HepG2 (cell line): ENCODE results near the gene CCDC142. TPM values are rescaled to one million over a fixed set of nuclear protein-coding genes. Genes with fewer than 3 reads are reported as not detected.

Experiments used
- AGO2 ChIP-seq: fragments of 200-400 bp; formaldehyde crosslinking; optimal IDR thresholded peaks from 2 replicates; pipeline ENCODE3; 2017; ENCODE audit warnings: mild to moderate bottlenecking, low read depth, low read length, moderate library complexity
- ARNTL ChIP-seq: sonication (generic); formaldehyde crosslinking; IDR thresholded peaks from 2 replicates; pipeline ENCODE4 v1.4.0; 2020; ENCODE audit warnings: mild to moderate bottlenecking, missing genetic modification reagents
- HES4 ChIP-seq: sonication (generic); formaldehyde crosslinking; IDR thresholded peaks from 2 replicates; pipeline ENCODE4 v1.9.0; 2021; ENCODE audit warnings: mild to moderate bottlenecking, missing genetic modification reagents, borderline replicate concordance
- HNRNPLL ChIP-seq: fragments of 200-400 bp; formaldehyde crosslinking; IDR thresholded peaks from 2 replicates; pipeline ENCODE4 v1.6.1; 2017; ENCODE audit warnings: mild to moderate bottlenecking, low read depth, low read length; ENCODE audit not compliant: poor library complexity, severe bottlenecking
- HOXA3 ChIP-seq: sonication (generic); formaldehyde crosslinking; IDR thresholded peaks from 2 replicates; pipeline ENCODE4 v1.5.0; 2020; ENCODE audit warnings: missing genetic modification reagents
- NPAS2 ChIP-seq: sonication (generic); formaldehyde crosslinking; IDR thresholded peaks from 2 replicates; pipeline ENCODE4 v1.8.0; 2022; ENCODE audit warnings: mild to moderate bottlenecking, missing genetic modification reagents, borderline replicate concordance
- NR2F2 ChIP-seq: IDR thresholded peaks from 2 replicates; pipeline ENCODE4 v1.6.1; 2012; ENCODE audit warnings: low read depth, inconsistent platforms, borderline replicate concordance
- POLR2A ChIP-seq, 2 experiments: IDR thresholded peaks; 2 replicates each; pipeline ENCODE4 v1.6.1; 2011; ENCODE audit warnings: low read depth in 2 of 2, low read length in 2 of 2, mild to moderate bottlenecking in 1 of 2, moderate library complexity in 1 of 2; ENCODE audit not compliant: insufficient read depth in 1 of 2
- TRIM22 ChIP-seq: fragments of 450-650 bp; IDR thresholded peaks from 2 replicates; pipeline ENCODE4 v1.6.1; 2017
- ZBTB33 ChIP-seq: sonication (generic); formaldehyde crosslinking; IDR thresholded peaks from 2 replicates; pipeline ENCODE4 v1.4.0; 2020; ENCODE audit warnings: missing genetic modification reagents
- ZNF556 ChIP-seq: sonication (generic); formaldehyde crosslinking; IDR thresholded peaks from 2 replicates; pipeline ENCODE4 v1.4.0; 2020; ENCODE audit warnings: mild to moderate bottlenecking, missing genetic modification reagents, borderline replicate concordance
- polyA plus RNA-seq, 8 experiments: library from polyadenylated mRNA; depleted of rRNA in 3 of 8; stranded (reverse) in 7 of 8; unstranded in 1 of 8; fragments of >200 nt; fragmentation: Illumina TruSeq in 4 of 8; extraction: Trizol in 4 of 8; gene quantifications; 2 replicates each; pipeline versions ENCODE4 v1.2.1 to v1.2.3, GENCODE V29; 2011 to 2016; ENCODE audit warnings: low read depth in 4 of 8, missing spikeins in 1 of 8, mixed read lengths in 1 of 8; ENCODE audit not compliant: insufficient read depth in 1 of 8
- total RNA-seq, 5 experiments: library from RNA; depleted of rRNA; stranded (reverse); fragments of >200 nt; fragmentation: Illumina TruSeq; extraction: Trizol; gene quantifications; 2 replicates each; pipeline ENCODE4 v1.2.3, GENCODE V29; 2016; ENCODE audit warnings: low read depth in 1 of 5
- TF ChIP-seq, protein P1 (sequence below): sonication (generic); formaldehyde crosslinking; IDR thresholded peaks from 2 replicates; pipeline ENCODE4 v1.5.1; 2020; ENCODE audit warnings: mild to moderate bottlenecking, missing genetic modification reagents

The CCDC142 gene
- total and polyA plus RNA-seq, 2 of the 13 experiments (the other 11 are each of a cell fraction or from before 2014, with no cell fraction given) = 14.7 to 30.4 TPM

DNA sequence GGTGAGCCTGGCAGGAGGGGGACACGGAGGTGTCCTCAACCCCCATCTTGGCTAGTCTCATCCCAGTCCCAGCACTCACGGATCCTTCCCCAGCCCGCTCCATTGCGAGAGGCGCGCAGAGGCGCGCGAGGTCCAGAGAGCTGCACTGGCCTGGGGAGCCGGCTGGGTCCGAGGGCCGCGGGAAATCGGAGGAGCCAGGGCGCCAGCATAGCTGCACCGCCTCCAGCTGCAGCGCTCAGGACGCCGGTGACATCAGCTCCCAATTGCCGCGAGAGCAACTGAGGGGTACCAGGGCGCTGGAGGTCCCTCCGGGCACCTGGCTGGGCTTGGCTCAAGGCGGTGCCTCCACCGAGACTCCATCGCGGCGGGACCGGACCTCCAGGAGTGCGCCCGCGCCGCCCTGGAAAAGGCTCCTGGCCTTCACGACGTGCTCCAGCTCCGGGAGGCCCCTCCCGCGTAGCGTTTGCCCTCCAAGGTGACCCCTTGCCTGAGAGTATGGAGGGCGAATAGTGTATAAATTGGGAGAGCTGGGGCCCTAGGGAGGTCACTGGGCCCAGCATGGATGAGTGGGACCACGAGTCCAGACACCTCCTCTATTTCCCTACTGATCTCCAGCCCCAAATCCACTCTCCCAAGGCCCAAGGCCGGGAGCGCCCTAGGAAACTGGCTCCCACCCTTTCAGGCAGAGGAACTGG, 46.5 kb downstream of the CCDC142 start (continued):
- TF ChIP-seq TRIM22 = no peak
- no peak for TF ChIP-seq HOXA3 (CRISPR knock-in tag)
- peak; percentile 23 for TF ChIP-seq HNRNPLL
- 0 out of 4 replicates have a peak, but pooled peaks of 1 of the 2 experiments have one; percentile 33 for TF ChIP-seq POLR2A (IDR thresholded peaks at IDR 0.05; ENCODE audit: insufficient read depth in 1 of 2, low read depth in 2 of 2, low read length in 2 of 2)
- TF ChIP-seq NPAS2 (CRISPR knock-in tag) = no peak
- TF ChIP-seq HES4 = 0 out of 2 replicates have a peak, but pooled peaks have one; percentile 39
- TF ChIP-seq, protein P1, sequence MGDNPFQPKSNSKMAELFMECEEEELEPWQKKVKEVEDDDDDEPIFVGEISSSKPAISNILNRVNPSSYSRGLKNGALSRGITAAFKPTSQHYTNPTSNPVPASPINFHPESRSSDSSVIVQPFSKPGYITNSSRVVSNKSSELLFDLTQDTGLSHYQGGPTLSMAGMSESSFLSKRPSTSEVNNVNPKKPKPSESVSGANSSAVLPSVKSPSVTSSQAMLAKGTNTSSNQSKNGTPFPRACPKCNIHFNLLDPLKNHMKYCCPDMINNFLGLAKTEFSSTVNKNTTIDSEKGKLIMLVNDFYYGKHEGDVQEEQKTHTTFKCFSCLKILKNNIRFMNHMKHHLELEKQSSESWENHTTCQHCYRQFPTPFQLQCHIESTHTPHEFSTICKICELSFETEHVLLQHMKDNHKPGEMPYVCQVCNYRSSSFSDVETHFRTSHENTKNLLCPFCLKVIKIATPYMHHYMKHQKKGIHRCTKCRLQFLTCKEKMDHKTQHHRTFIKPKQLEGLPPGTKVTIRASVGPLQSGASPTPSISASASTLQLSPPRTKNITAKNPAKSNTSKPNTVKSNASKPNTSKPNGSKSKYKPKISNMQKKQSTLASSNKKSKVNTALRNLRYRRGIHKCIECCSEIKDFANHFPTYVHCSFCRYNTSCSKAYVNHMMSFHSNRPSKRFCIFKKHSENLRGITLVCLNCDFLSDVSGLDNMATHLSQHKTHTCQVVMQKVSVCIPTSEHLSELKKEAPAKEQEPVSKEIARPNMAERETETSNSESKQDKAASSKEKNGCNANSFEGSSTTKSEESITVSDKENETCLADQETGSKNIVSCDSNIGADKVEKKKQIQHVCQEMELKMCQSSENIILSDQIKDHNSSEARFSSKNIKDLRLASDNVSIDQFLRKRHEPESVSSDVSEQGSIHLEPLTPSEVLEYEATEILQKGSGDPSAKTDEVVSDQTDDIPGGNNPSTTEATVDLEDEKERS = no peak
- TF ChIP-seq ZBTB33 (CRISPR knock-in tag) = peak; percentile 50; the same call in 1 of the 2 replicates
- TF ChIP-seq ARNTL (CRISPR knock-in tag) = no peak
- TF ChIP-seq AGO2 = peak; percentile 99
- no peak for TF ChIP-seq NR2F2
- TF ChIP-seq ZNF556 (CRISPR knock-in tag) = no peak
- TF ChIP-seq, all 625 proteins: peak for 8
